Epithelial cell of proximal tubule (primary cell): ENCODE data around the gene CAPN3. TPM values are rescaled to one million over a fixed set of nuclear protein-coding genes. Genes with fewer than 3 reads are reported as not detected.

ENCODE experiments used
- DNase-seq: peaks from one replicate; pipeline ENCODE4 v3.0.0-alpha.2; 2011; ENCODE audit warnings: low read depth
- H3K4me3 ChIP-seq: 2 replicates; pipeline ENCODE4 v1.5.1; 2011; ENCODE audit warnings: low read depth, mild to moderate bottlenecking, low read length
- CTCF ChIP-seq: conservative IDR thresholded peaks from 2 replicates; pipeline ENCODE4 v1.5.1; 2012; ENCODE audit warnings: low read depth, mild to moderate bottlenecking, low read length
- total RNA-seq: library from RNA; depleted of rRNA; stranded (reverse); fragments of >200 nt; gene quantifications from 2 replicates; pipeline ENCODE4 v1.2.3, GENCODE V29; 2015

Gene CAPN3
- total RNA-seq, 1 donor from 2014 or later = 1.2 TPM

GRCh38 chr15:42373936-42374335 is 14.6 kb downstream of the CAPN3 start:
- H3K4me3 ChIP-seq = no peak overlapping the region
- no peak for DNase-seq
- no peak for TF ChIP-seq CTCF

GRCh38 chr15:42374810-42375209 is 15.5 kb downstream of the CAPN3 start:
- no peak for DNase-seq
- no peak for TF ChIP-seq CTCF
- no peak overlapping the region for H3K4me3 ChIP-seq

GRCh38 chr15:42375252-42375651 is 16.0 kb downstream of the CAPN3 start:
- no peak for DNase-seq
- H3K4me3 ChIP-seq = no peak overlapping the region
- no peak for TF ChIP-seq CTCF

- H3K4me3 ChIP-seq = no peak overlapping the region
- DNase-seq = no peak
- no peak for TF ChIP-seq CTCF
Measured at GRCh38 chr15:42375941-42376340, 16.6 kb downstream of the CAPN3 start.

- no peak overlapping the region for H3K4me3 ChIP-seq
- no peak for TF ChIP-seq CTCF
- no peak for DNase-seq
Measured at GRCh38 chr15:42378011-42378410, 18.7 kb downstream of the CAPN3 start.

- DNase-seq = no peak
- TF ChIP-seq CTCF = no peak
- H3K4me3 ChIP-seq = no peak overlapping the region
Measured at GRCh38 chr15:42384597-42384996, 25.3 kb downstream of the CAPN3 start.

- no peak for DNase-seq
Measured at GRCh38 chr15:42385206-42385979, 26.1 kb downstream of the CAPN3 start.

More at GRCh38 chr15:42385206-42385979, 26.1 kb downstream of the CAPN3 start:
- H3K4me3 ChIP-seq = no peak overlapping the region
- TF ChIP-seq CTCF = peak; percentile 78
